Measurements from ENCODE around the gene KLF13.

DNA sequence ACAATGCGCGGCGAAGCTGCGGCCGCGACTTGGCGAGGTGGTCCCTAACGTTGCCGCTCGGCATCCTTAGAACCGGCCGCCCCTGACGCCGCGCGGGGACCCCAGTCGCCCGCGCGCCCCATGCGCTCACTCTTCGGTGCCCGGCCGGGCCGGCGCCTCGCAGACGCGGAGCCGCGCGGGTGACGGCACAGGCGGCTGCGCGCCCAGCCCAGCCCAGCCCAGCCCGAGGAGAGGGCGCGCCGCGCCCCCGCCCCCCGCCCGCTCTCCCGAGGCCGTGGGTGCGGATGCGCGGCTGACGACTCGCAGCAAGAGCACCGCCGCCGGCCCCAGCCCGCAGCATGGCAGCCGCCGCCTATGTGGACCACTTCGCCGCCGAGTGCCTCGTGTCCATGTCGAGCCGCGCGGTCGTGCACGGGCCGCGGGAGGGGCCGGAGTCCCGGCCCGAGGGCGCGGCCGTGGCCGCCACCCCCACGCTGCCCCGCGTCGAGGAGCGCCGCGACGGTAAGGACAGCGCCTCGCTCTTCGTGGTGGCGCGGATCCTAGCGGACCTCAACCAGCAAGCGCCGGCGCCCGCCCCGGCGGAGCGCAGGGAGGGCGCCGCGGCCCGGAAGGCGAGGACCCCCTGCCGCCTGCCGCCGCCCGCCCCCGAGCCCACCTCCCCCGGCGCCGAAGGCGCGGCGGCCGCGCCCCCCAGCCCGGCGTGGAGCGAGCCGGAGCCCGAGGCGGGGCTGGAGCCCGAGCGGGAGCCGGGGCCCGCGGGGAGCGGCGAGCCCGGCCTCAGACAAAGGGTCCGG, 437 bp downstream of the KLF13 start:
- TF ChIP-seq, protein P1, sequence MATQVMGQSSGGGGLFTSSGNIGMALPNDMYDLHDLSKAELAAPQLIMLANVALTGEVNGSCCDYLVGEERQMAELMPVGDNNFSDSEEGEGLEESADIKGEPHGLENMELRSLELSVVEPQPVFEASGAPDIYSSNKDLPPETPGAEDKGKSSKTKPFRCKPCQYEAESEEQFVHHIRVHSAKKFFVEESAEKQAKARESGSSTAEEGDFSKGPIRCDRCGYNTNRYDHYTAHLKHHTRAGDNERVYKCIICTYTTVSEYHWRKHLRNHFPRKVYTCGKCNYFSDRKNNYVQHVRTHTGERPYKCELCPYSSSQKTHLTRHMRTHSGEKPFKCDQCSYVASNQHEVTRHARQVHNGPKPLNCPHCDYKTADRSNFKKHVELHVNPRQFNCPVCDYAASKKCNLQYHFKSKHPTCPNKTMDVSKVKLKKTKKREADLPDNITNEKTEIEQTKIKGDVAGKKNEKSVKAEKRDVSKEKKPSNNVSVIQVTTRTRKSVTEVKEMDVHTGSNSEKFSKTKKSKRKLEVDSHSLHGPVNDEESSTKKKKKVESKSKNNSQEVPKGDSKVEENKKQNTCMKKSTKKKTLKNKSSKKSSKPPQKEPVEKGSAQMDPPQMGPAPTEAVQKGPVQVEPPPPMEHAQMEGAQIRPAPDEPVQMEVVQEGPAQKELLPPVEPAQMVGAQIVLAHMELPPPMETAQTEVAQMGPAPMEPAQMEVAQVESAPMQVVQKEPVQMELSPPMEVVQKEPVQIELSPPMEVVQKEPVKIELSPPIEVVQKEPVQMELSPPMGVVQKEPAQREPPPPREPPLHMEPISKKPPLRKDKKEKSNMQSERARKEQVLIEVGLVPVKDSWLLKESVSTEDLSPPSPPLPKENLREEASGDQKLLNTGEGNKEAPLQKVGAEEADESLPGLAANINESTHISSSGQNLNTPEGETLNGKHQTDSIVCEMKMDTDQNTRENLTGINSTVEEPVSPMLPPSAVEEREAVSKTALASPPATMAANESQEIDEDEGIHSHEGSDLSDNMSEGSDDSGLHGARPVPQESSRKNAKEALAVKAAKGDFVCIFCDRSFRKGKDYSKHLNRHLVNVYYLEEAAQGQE (IDR thresholded peaks at IDR 0.05; ENCODE audit: unreplicated experiment): no peak
- TF ChIP-seq, protein P2, sequence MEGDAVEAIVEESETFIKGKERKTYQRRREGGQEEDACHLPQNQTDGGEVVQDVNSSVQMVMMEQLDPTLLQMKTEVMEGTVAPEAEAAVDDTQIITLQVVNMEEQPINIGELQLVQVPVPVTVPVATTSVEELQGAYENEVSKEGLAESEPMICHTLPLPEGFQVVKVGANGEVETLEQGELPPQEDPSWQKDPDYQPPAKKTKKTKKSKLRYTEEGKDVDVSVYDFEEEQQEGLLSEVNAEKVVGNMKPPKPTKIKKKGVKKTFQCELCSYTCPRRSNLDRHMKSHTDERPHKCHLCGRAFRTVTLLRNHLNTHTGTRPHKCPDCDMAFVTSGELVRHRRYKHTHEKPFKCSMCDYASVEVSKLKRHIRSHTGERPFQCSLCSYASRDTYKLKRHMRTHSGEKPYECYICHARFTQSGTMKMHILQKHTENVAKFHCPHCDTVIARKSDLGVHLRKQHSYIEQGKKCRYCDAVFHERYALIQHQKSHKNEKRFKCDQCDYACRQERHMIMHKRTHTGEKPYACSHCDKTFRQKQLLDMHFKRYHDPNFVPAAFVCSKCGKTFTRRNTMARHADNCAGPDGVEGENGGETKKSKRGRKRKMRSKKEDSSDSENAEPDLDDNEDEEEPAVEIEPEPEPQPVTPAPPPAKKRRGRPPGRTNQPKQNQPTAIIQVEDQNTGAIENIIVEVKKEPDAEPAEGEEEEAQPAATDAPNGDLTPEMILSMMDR (conservative IDR thresholded peaks at IDR 0.05; ENCODE audit: low read depth in 2 of 2): no peak
- TF ChIP-seq POLR2AphosphoS5 (IDR thresholded peaks at IDR 0.05; ENCODE audit: low read depth): no peak; the same call in 1 of the 2 replicates
- TF ChIP-seq EZH2 (IDR thresholded peaks at IDR 0.05; ENCODE audit: low read depth, unreplicated experiment): no peak
- no peak for TF ChIP-seq EZH2phosphoT487 (IDR thresholded peaks at IDR 0.05; ENCODE audit: unreplicated experiment)
- no peak for TF ChIP-seq CREB1 (CRISPR knock-in tag; IDR thresholded peaks at IDR 0.05; ENCODE audit: low read depth)
- no peak for TF ChIP-seq JUNB (IDR thresholded peaks at IDR 0.05; ENCODE audit: unreplicated experiment)
